ENCODE data around the gene DHX35.

DNA sequence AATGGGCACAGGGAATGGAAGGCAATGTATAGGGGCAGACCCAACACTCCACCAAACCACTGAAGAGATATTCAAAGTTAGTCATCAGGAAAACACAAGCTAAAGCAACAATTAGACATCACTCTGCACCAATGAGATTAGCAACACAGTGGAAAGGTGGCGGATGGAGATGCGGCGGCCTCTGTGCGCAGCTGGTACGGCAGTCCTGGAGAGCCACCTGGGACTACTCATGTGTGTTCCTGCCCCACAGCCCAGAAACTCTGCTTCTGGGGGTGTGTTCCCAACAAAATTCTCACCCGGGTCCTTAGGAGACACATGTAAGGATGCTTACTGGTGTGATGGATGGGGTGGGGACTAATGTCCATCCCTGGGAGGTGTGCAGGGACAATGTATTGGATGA, 82.4 kb downstream of the DHX35 start:
- TF ChIP-seq, protein P1, sequence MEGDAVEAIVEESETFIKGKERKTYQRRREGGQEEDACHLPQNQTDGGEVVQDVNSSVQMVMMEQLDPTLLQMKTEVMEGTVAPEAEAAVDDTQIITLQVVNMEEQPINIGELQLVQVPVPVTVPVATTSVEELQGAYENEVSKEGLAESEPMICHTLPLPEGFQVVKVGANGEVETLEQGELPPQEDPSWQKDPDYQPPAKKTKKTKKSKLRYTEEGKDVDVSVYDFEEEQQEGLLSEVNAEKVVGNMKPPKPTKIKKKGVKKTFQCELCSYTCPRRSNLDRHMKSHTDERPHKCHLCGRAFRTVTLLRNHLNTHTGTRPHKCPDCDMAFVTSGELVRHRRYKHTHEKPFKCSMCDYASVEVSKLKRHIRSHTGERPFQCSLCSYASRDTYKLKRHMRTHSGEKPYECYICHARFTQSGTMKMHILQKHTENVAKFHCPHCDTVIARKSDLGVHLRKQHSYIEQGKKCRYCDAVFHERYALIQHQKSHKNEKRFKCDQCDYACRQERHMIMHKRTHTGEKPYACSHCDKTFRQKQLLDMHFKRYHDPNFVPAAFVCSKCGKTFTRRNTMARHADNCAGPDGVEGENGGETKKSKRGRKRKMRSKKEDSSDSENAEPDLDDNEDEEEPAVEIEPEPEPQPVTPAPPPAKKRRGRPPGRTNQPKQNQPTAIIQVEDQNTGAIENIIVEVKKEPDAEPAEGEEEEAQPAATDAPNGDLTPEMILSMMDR (IDR thresholded peaks at IDR 0.05) = no peak
- no peak for TF ChIP-seq POLR2A (IDR thresholded peaks at IDR 0.05)

Measured in lower leg skin (tissue), 3 donors.